Endodermal cell (in vitro differentiated cells): ENCODE measurements around the gene PDLIM5. TPM values are rescaled to one million over a fixed set of nuclear protein-coding genes. Genes with fewer than 3 reads are reported as not detected.
"Not testable (repeated sequence)": the region's sequence is repeated elsewhere in the genome, so short reads cannot be mapped to it uniquely, and the experiment has no call there.

Experiments
- DNase-seq: peaks from one replicate; pipeline ENCODE4 v3.0.0-alpha.2; 2017
- H3K27ac ChIP-seq: 2 replicates; pipeline ENCODE4 v1.5.1; 2013; ENCODE audit warnings: mild to moderate bottlenecking, low read depth, low read length, moderate library complexity
- H3K27me3 ChIP-seq: 2 replicates; pipeline ENCODE4 v1.6.1; 2013; ENCODE audit warnings: mild to moderate bottlenecking, low read length, moderate library complexity; ENCODE audit not compliant: insufficient read depth, control insufficient read depth, poor library complexity, severe bottlenecking
- H3K36me3 ChIP-seq: 2 replicates; pipeline ENCODE4 v1.7.0; 2013; ENCODE audit warnings: mild to moderate bottlenecking, low read length, moderate library complexity; ENCODE audit not compliant: control insufficient read depth, insufficient read depth
- H3K4me1 ChIP-seq: one replicate; pipeline ENCODE4 v1.7.0; 2013; ENCODE audit warnings: low read length; ENCODE audit not compliant: control insufficient read depth, insufficient read depth
- H3K4me3 ChIP-seq: 2 replicates; pipeline ENCODE4 v1.5.1; 2013; ENCODE audit warnings: mild to moderate bottlenecking, low read length, moderate library complexity
- H3K9ac ChIP-seq: 2 replicates; pipeline ENCODE4 v1.6.1; 2013; ENCODE audit warnings: mild to moderate bottlenecking, low read length, moderate library complexity; ENCODE audit not compliant: poor library complexity, severe bottlenecking; ENCODE audit errors: extremely low read depth
- H3K9me3 ChIP-seq: 2 replicates; pipeline ENCODE4 v1.6.1; 2013; ENCODE audit warnings: mild to moderate bottlenecking, low read length, moderate library complexity; ENCODE audit not compliant: control insufficient read depth
- H3K27ac Mint-ChIP-seq: 2 replicates; pipeline ENCODE4 v1.8.0; 2020; ENCODE audit warnings: mixed read lengths
- H3K27me3 Mint-ChIP-seq: 2 replicates; pipeline ENCODE4 v1.8.0; 2021; ENCODE audit warnings: mild to moderate bottlenecking, mixed read lengths; ENCODE audit not compliant: insufficient read depth
- H3K36me3 Mint-ChIP-seq: 2 replicates; pipeline ENCODE4 v1.8.0; 2020; ENCODE audit warnings: low read depth, mixed read lengths
- H3K4me1 Mint-ChIP-seq: 2 replicates; pipeline ENCODE4 v1.8.0; 2020; ENCODE audit warnings: mixed read lengths
- H3K4me3 Mint-ChIP-seq: 2 replicates; pipeline ENCODE4 v1.8.0; 2020; ENCODE audit warnings: mild to moderate bottlenecking, moderate library complexity, mixed read lengths
- H3K9me3 Mint-ChIP-seq: 2 replicates; pipeline ENCODE4 v1.8.0; 2020; ENCODE audit warnings: mild to moderate bottlenecking, mixed read lengths
- CTCF ChIP-seq: fragments of 200-600 bp; sonication (generic); conservative IDR thresholded peaks from 2 replicates; pipeline ENCODE4 v1.5.0; 2021; ENCODE audit warnings: antibody characterized with exemption, mild to moderate bottlenecking
- WGBS, 2 experiments: methylation state at CpG; one replicate each; pipeline versions ENCODE4 v1.1.5 to v1.1.7; 2013; ENCODE audit warnings: missing lambda C conversion rate in 2 of 2, mixed read lengths in 1 of 2; ENCODE audit not compliant: insufficient coverage in 1 of 2, insufficient read length in 1 of 2; 5-methylcytosine and 5-hydroxymethylcytosine counted together
- total RNA-seq, 2 donors: library from RNA; stranded (reverse); fragmentation: NEBNext Ultra II Directional in 1 of 2; extraction: Animal tissue kit (Norgen Biotek cat#: 25700) in 1 of 2; gene quantifications; 2 replicates in 1 of 2; 3 replicates in 1 of 2; pipeline ENCODE4 v1.2.1, GENCODE V29; 2021

Gene PDLIM5
- total RNA-seq, 2 donors from 2014 or later = 91.0 to 149 TPM

GRCh38 chr4:94475050-94475449 lies 23.3 kb downstream of the PDLIM5 start:
- H3K4me3 ChIP-seq = no peak overlapping the region
- H3K9ac ChIP-seq = no peak overlapping the region
- Mint-ChIP-seq H3K27ac (no peak overlapping the region), H3K36me3 (peaks cover 25% of the 10 kb centered on the region), H3K27me3 (no peaks in the 10 kb centered on the region), H3K4me1 (peaks cover 23% of the 10 kb centered on the region), H3K9me3 (peaks cover 15% of the 10 kb centered on the region), H3K4me3 (no peak overlapping the region)
- no peaks in the 10 kb centered on the region for H3K4me1 ChIP-seq
- H3K27ac ChIP-seq = no peak overlapping the region
- peaks cover 21% of the 10 kb centered on the region for H3K9me3 ChIP-seq
- TF ChIP-seq CTCF = no peak
- peaks cover 32% of the 10 kb centered on the region for H3K36me3 ChIP-seq
- 96% methylated on average over 2 of the region's 2 CpGs; no CpG with 5 or more reads in 1 of the 2 experiments for WGBS, 2 experiments
- no peaks in the 10 kb centered on the region for H3K27me3 ChIP-seq
- DNase-seq = no peak

- H3K27me3 Mint-ChIP-seq = no peaks in the 10 kb centered on the region
- 100% methylated on average over 1 of the region's 2 CpGs; no CpG with 5 or more reads in 1 of the 2 experiments for WGBS, 2 experiments
- no peak overlapping the region for H3K4me3 ChIP-seq
- no peaks in the 10 kb centered on the region for H3K4me1 ChIP-seq
- no peak for DNase-seq
- H3K9ac ChIP-seq = no peak overlapping the region
- no peak overlapping the region for H3K27ac Mint-ChIP-seq
- H3K36me3 ChIP-seq = peaks cover 24% of the 10 kb centered on the region
- TF ChIP-seq CTCF = no peak
- no peaks in the 10 kb centered on the region for H3K27me3 ChIP-seq
- no peak overlapping the region for H3K27ac ChIP-seq
- peaks cover 29% of the 10 kb centered on the region for H3K4me1 Mint-ChIP-seq
- H3K9me3 ChIP-seq = peaks cover 13% of the 10 kb centered on the region
- H3K4me3 Mint-ChIP-seq = no peak overlapping the region
- peaks cover 8% of the 10 kb centered on the region for H3K9me3 Mint-ChIP-seq
- H3K36me3 Mint-ChIP-seq = peaks cover 18% of the 10 kb centered on the region
Measured at GRCh38 chr4:94475794-94476193, 24.1 kb downstream of the PDLIM5 start.

GRCh38 chr4:94477227-94477626 lies 25.5 kb downstream of the PDLIM5 start:
- no peak overlapping the region for H3K27ac Mint-ChIP-seq

GRCh38 chr4:94478805-94479204 lies 27.1 kb downstream of the PDLIM5 start:
- 20 to 74% methylated on average over 1 to 3 of the region's 3 CpGs for WGBS, 2 experiments
- not testable (repeated sequence) for H3K4me1 ChIP-seq, H3K27ac Mint-ChIP-seq, H3K27me3 Mint-ChIP-seq, H3K27me3 ChIP-seq, H3K9me3 ChIP-seq, H3K9me3 Mint-ChIP-seq, DNase-seq, H3K4me3 Mint-ChIP-seq, H3K36me3 ChIP-seq, H3K27ac ChIP-seq, H3K4me3 ChIP-seq, H3K36me3 Mint-ChIP-seq, H3K9ac ChIP-seq
- peaks cover 18% of the 10 kb centered on the region for H3K4me1 Mint-ChIP-seq

More at GRCh38 chr4:94477227-94477626, 25.5 kb downstream of the PDLIM5 start:
- Mint-ChIP-seq H3K36me3 (peaks cover 14% of the 10 kb centered on the region), H3K27me3 (no peaks in the 10 kb centered on the region), H3K4me1 (peaks cover 27% of the 10 kb centered on the region), H3K4me3 (no peak overlapping the region), H3K9me3 (peaks cover 5% of the 10 kb centered on the region)
- 64 to 71% methylated on average over 1 to 2 of the region's 2 CpGs for WGBS, 2 experiments
- no peak for TF ChIP-seq CTCF
- H3K27ac ChIP-seq = no peak overlapping the region
- DNase-seq = no peak
- no peak overlapping the region for H3K9ac ChIP-seq
- no peaks in the 10 kb centered on the region for H3K27me3 ChIP-seq
- H3K9me3 ChIP-seq = peaks cover under 1% of the 10 kb centered on the region
- H3K4me3 ChIP-seq = no peak overlapping the region
- no peaks in the 10 kb centered on the region for H3K4me1 ChIP-seq
- H3K36me3 ChIP-seq = peaks cover 13% of the 10 kb centered on the region
